Bone marrow (tissue), 2 donors: ENCODE measurements around the gene TIGD7.

ENCODE experiments used
- DNase-seq, 2 donors: peaks; one replicate each; lab custom pipeline; 2025; lab: John Stamatoyannopoulos, UW

TIGD7 gene, protein sequence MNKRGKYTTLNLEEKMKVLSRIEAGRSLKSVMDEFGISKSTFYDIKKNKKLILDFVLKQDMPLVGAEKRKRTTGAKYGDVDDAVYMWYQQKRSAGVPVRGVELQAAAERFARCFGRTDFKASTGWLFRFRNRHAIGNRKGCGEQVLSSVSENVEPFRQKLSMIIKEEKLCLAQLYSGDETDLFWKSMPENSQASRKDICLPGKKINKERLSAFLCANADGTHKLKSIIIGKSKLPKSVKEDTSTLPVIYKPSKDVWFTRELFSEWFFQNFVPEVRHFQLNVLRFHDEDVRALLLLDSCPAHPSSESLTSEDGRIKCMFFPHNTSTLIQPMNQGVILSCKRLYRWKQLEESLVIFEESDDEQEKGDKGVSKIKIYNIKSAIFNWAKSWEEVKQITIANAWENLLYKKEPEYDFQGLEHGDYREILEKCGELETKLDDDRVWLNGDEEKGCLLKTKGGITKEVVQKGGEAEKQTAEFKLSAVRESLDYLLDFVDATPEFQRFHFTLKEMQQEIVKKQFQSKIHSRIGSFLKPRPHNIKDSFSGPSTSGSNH

DNA sequence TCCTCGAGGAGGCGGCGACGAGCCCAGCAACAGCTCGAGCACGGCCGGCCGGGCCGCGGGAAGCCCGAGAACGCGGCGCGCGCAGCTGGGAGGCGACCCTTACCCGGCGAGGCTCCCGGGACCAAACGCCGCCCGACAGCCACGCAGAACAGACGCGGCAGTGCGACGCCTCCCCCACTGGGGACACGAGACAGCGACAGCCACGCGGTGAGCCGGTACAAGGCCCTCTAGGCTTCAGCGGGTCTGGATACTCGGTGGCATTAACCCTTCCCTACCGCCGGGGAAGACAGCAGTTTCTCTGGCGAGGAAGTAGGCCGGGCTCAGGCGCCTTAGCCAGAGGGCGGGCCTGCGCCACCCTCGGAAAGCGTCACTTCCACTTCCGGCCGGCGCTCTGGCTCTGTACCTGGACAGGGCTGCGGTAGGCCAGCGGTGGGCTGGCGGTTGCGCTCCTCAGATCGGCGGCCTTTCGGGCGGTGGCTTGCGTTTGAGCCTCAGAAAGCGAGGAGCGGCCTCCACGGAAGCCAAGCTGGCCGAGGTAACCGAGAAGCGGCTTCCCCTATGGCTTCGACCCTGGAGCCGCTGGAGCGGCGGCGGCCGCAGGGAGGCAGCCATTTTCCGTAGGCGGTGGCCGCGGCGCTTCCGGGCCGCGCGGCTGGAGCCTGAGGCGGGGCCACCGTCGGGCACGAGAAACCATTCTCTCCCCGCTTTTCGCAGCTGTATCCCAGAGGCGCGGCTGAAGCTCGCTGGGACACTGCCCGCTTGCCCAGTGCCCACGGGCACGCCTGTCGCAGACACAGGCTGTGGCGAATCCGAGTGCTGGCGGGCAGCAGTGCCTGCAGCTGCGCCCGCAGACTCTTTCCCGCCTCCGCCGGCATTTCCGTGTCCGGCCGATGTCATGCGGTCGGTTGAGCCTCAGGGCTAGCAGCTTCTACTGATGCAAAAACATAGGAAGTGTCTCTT, at the start of gene TIGD7, which contains the start of gene ZNF75A:
Gene TIGD7 (minus strand): TSS at position 322 of the 960 bp plus-strand sequence. CDS start 4,816 bp downstream, outside the sequence.
Gene ZNF75A (plus strand): TSS at position 389 of the 960 bp plus-strand sequence. CDS start 2,932 bp downstream, outside the sequence.
- DNase-seq, result peak; percentile 71 to 87

DNA sequence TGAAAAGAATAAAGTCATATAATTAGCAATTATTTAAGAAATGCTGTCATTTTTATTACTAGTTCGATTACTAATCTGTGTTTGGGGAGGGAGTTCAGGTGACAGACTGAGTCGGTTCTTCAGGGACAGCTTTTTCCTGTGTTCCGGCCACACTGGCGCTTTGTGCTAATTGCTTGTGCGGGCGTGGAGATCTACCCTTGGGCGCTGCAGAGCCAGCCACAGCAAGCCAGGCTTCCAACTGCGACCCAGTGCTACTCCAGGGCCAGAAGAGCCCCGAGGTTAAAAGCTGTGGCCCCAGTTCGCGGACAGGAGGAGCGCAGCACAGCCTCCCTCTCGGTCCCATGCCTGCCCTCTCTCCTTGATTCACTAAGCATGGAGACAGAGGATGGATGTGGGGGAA, 43.9 kb upstream of the TIGD7 start:
- DNase-seq, result no peak

DNA sequence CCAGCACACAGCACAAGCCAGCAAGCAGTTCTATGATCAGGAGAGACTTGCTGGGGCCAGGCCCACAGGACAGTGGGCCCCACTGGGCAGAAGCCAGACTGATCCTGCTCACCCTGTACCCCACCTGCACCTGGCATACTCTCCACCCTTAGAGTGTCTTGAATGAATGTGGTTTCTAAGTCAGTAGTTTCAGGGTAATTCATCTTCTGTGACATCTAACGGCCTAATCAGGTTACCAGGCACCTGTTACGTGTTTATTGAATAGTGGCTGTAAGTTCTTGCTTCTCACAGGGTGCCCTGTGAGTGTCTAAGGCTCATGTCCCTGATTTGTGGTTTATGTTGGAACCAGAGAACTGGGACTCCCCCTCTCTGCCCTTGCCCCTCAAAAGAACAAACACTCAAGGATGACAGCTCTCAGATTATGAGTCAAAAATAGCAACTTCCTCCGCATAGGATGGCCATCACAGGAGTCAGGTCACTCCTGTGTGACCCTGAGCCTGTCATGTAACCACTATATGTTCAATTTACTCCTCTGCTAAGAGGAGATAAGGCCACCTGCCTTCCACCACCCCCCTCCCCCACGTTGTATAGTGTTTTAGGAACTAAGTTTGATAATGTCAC, 43.4 kb upstream of the TIGD7 start:
- no peak for DNase-seq

DNA sequence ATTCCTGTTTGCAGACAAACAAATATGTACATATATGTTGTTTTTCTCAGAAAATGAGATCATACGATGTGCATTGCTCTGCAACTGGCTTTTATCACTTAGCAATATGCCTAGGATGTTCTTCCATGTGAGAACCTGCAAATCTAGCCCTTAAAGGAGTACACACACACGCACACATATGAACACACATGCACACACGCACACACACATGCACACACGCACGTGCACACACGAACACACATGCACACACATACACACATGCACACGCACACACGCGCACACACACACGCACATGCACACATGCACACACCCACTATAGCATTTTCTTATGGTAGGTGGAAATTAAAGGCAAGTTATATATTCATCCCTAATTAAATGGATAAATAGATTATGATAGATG, 42.4 kb upstream of the TIGD7 start:
- DNase-seq, result no peak

DNA sequence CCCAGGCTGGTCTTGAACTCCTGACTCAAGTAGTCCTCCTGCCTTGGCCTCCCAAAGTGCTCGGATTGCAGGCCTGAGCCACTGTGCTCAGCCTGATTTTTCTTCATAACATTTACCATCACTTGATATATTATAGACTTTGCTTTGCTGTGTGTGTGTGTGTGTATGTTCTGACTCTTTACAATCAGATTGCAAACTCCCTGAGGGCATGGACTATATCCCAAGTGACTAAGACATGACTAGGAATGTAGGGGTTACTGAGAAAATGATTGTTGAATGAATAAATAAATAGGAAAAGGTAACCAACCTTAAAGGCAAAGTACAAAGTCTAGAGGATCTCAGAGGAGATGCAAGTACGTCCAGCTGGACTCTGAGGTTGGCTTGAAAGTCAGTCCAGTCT, 40.8 kb upstream of the TIGD7 start:
- no peak for DNase-seq

DNA sequence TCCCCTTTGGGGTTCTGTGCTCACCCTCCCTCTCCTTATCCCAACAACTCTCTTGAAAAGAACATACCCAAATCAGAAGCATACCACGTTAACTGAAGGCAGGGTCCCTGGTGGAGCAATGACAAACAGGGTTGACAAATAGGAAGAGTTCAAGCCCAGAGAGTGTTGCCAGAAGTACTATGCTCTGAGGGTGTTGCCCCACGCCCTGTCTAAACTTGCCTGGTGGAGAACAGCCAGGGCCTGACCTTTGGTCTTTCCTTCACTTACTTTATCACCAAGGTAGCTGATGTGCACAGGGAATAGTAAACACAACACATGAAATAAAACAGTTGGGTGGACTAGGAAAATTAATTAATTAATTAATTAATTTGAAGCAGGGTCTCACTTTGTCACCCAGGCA, 23.4 kb upstream of the TIGD7 start:
- DNase-seq, result no peak

DNA sequence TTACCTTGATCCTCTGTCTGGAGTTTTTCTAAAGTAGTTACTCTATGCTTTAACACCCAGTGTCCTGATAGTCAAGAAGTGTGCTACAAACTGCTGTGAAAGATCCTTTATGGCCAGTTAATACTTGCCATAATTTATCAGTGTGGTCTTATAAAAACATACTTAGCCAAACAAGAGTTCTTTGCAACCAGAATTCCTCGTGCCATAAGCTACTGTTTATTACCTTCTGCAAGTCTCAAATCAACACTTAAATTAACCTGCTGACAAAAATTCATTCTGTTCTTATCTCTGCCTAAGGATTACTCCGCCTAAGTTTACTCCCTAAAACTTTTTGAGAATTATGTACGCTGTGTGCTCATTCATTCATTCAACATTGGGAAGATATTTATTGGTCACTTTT, 22.9 kb upstream of the TIGD7 start:
- no peak for DNase-seq

DNA sequence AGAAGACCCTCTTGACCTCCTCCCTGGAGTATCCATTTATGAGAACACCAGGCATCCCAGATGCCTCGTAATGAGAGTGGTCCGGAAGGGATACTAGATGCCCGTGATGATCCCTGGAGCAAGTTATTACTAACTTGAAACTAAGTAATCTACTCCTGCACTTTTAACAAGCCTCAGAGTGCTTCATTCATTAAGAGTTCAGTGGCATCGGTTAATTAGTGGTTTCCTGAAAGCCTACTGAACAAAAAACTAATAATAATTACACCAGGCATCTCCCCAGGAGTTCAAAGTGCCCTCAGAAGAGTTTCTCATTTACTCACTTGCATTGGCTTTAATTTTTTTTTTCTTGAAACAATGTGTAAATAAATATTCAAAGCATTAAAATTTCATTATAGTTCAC, 22.3 kb upstream of the TIGD7 start:
- no peak for DNase-seq

DNA sequence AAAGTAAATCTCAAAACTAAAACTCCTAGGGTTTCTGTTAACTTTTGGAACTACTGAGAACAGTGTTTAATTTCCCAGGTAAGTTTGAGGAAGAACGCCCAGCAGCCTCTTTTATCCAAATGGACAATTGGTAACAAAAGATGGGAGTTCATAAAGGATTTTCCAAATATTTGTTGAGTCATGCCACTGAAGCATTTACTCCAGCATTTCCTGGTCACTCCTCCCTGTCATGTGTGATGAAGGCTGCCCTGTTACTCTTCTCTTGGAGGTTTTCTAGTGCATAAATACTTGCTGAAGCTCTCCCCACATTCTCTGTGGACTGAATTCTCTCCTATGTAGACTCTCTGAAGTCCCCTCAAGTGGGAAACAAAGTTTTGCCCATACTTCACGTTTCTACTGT, 16.6 kb upstream of the TIGD7 start:
- no peak for DNase-seq

DNA sequence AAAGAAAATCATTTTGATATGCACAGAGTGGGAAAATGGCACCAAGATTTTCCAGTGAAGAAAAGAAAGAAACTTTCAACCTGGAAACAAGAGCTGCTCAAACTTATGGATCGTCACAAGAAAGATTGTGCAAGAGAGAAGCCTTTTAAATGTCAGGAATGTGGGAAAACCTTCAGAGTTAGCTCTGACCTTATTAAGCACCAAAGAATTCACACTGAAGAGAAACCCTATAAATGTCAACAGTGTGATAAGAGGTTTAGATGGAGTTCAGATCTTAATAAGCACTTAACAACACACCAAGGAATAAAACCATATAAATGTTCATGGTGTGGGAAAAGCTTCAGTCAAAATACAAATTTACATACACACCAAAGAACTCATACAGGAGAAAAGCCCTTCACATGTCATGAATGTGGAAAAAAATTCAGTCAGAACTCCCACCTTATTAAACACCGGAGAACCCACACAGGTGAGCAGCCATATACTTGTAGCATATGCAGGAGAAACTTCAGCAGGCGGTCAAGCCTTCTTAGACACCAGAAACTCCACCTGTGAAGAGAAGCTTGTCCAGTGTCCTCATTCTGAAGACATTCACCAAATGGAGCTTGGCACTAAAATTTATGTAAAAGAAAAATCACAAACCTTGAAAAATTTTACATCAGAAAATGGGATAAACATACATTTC, 12.2 kb upstream of the TIGD7 start:
- no peak for DNase-seq

DNA sequence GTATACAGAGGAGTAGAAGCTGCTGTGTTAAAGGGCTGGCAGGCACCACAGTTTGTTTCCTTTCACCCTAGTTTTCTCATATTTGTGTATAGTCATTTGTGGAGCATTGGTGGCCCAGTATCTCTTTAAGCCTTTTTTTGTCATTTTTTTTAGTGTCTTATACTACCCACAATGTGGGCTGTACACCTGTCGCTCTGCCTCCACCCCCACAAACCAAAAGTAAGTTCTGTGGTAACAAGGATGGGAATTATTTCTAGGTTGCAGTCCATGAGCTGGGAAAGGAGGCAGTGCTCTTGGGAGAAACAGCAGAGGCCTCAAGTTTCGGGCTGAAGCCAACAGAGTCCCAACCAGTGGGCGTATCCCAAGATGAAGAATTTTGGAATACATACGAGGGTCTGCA, 6.3 kb upstream of the TIGD7 start:
- no peak for DNase-seq

DNA sequence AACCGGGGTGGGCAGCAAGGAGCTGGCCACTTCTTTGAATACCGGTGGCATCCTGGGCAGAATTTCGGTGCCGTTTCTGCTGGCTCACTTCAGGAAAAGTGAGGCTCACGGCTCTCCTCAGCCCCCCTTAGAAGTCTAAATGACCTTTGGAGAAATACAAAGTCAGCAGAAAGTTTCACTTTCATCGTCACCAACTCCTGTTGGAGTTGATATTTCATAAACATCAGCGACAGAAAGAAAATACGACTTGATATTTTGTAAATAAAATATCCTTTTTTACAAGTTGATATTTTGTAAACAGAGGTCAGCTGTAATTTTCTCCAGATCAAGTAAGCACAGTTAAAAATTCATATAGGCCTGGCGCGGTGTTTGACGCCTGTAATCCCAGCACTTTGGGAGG, 848 bp upstream of the TIGD7 start:
- DNase-seq, result no peak

DNA sequence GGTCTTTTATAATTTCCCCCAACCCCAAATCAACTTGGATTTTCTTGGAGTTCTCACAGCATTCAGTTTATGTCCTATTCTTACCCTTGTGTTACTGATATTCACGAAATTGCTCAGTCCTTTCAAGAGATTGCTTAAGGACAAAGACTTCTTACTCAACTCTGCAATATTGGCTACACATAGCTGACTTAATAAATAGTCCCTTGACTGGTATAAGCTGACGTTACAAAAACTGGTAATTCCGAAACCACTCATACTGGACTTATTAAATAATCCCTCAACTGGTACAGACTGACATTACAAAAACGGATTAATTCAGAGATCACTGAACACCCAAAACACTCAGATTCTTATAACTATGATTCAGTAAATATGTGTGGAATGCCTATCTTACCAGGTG, 860 bp downstream of the TIGD7 start:
- no peak for DNase-seq

DNA sequence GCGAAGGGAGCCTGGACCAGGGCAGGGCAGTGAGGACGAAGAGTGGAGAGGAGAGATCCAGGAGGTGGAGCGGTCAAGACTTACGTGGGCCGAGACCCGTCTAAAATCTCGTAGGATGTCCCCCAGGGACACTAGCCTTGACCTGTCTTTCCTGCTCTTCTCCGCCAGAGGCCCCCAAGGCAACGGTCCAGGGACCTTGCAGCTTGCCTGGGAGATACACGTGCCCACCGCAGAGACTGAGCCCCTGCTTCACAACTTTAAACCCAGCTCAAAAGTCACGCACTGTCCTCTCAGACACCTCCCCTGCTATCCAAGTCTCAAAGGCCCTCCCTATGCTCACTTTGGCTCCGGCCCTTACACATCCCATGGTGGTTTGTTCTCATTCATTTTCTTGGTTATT, 9.4 kb downstream of the TIGD7 start:
- no peak for DNase-seq

DNA sequence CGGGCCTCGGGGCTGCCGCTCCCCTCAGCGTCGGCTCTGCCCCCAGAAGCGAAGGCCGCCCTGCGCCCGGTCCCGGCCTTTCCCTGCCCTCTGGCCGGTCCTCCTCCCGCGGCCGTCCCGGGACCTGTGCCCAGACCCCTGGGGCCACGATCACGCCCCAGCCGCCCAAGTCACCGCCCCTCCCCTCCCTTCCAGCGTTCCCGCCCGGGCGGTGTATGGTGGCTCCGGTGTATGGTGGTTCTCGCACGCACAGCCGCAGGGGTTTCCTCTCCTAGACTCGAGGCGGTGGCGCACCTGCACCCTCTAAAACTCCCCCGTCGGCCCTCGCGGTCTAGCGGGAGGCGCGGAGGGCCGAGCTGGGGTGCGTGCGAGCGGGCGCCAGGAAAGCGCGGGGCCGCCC, 10.0 kb downstream of the TIGD7 start:
- DNase-seq, result no peak

DNA sequence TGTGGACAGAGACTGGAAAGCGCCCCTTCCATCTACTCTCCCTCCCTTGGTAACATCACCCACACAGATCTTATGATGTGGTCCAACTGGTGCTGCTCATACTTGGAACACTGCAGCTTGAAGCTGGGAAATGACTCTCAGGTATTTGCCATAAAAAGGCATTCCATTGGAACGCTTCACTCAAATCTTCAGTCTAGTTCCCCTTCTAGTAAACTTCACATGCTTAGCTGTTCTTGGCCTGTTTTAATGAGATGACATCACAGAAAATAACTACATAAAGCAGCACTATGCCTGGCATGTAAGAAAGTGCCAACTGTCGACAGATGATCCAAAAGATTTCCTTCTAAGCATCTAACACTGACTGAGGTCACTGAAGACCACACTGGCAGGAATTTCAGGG, 12.6 kb downstream of the TIGD7 start:
- DNase-seq, result no peak

DNA sequence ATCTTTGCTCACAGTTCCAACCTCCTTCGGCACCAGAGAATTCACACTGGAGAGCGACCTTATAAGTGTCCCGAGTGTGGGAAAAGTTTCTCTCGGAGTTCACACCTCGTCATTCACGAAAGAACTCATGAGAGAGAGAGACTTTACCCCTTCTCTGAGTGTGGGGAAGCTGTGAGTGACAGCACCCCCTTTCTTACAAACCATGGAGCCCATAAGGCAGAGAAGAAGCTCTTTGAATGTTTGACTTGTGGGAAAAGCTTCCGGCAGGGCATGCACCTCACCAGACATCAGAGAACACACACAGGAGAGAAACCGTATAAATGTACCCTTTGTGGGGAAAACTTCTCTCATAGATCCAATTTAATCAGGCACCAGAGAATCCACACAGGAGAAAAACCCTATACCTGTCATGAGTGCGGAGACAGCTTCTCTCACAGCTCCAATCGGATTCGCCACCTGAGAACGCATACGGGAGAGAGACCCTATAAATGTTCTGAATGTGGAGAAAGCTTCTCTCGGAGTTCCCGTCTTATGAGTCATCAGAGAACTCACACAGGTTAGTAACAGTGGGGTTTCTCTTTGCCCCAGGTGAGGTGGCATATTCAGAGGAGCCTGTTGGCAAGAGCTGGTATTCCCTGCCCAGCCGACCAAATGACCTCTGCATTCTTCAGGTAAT, 15.1 kb downstream of the TIGD7 start:
- DNase-seq, result no peak

DNA sequence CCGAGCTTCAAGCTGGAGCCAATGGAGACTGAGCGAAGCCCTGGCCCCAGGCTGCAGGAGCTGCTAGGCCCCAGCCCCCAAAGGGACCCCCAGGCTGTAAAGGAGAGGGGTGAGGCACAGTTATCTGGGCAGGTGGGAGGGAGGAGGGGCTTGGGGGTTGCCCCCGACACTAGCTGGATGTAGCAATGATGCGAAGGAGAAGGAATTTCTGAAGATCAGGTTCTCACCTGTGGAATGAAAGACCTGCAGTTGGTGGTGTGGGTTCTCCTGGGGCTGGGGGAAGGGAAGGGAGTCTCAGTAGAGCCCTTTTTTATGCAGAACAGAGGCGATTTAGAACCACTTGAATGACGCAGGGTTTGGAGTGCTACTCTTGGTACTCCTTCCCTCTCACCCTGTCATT, 20.1 kb downstream of the TIGD7 start:
- DNase-seq, result no peak

DNA sequence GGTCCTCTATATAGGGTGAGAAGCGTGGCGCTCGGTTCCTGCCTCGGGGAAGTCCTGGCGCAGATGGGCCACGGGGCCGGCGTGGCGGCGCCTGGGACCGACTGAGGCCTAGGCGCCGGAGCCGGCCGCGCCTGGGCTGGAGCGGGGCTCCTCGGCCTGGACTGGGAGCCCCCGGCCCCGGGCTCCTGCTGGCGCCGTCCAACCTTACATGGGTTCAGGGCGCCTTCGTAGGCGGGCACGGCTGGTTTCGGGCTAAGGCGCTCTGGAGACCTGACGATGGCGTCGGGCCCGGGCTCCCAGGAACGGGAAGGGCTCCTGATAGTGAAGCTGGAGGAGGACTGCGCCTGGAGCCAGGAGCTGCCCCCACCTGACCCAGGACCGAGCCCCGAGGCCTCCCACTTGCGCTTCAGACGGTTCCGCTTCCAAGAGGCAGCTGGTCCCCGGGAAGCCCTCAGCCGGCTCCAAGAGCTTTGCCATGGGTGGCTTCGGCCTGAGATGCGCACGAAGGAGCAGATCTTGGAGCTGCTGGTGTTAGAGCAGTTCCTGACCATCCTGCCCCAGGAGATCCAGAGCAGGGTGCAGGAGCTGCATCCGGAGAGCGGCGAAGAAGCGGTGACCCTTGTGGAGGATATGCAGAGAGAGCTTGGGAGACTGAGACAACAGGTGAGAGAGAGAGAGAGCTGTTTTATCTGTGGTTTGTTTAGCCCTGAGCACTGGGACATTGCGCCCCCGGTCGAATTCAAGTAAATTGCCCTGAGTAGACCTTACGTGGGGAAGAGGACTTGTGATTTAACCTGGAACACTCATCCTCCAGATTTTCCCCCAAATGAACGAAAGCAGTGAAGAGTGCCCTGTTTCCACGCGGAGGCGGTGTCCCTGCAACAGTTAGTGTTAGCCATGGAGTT, 21.4 kb downstream of the TIGD7 start:
- no peak for DNase-seq
